HepG2 (cell line): ENCODE results near the gene SAMD8. TPM values are rescaled to one million over a fixed set of nuclear protein-coding genes. Genes with fewer than 3 reads are reported as not detected.

Experiments
- HDAC2 ChIP-seq: sonication (generic); formaldehyde crosslinking; IDR thresholded peaks from 2 replicates; pipeline ENCODE4 v1.4.0; 2020; ENCODE audit warnings: missing genetic modification reagents
- HNRNPL ChIP-seq: fragments of 200-400 bp; formaldehyde crosslinking; IDR thresholded peaks from 2 replicates; pipeline ENCODE4 v1.6.1; 2017; ENCODE audit warnings: mild to moderate bottlenecking, low read depth, low read length
- KAT7 ChIP-seq: IDR thresholded peaks from 2 replicates; pipeline ENCODE4 v1.6.1; 2018; ENCODE audit warnings: borderline replicate concordance, missing compliant biosample characterization
- KDM2A ChIP-seq: sonication (generic); formaldehyde crosslinking; IDR thresholded peaks from 2 replicates; pipeline ENCODE4 v1.4.0; 2020; ENCODE audit warnings: low read depth, missing genetic modification reagents, borderline replicate concordance
- MAZ ChIP-seq, 2 experiments: sonication (generic) in 1 of 2; formaldehyde crosslinking in 1 of 2; IDR thresholded peaks; 2 replicates each; pipeline versions ENCODE4 v1.5.0 to v1.6.1; 2012 to 2020; ENCODE audit warnings: low read depth in 2 of 2, mild to moderate bottlenecking in 2 of 2, borderline replicate concordance in 1 of 2, improper control_type of control experiment in 1 of 2, low read length in 1 of 2, missing genetic modification reagents in 1 of 2, moderate library complexity in 1 of 2
- MEIS1 ChIP-seq: sonication (generic); formaldehyde crosslinking; IDR thresholded peaks from 2 replicates; pipeline ENCODE4 v1.9.0; 2021; ENCODE audit warnings: mild to moderate bottlenecking, missing genetic modification reagents, moderate library complexity, borderline replicate concordance
- NCOA5 ChIP-seq: sonication (generic); formaldehyde crosslinking; IDR thresholded peaks from 2 replicates; pipeline ENCODE4 v1.4.0; 2020; ENCODE audit warnings: missing genetic modification reagents
- POGZ ChIP-seq: sonication (generic); formaldehyde crosslinking; IDR thresholded peaks from 2 replicates; pipeline ENCODE4 v1.4.0; 2020; ENCODE audit warnings: mild to moderate bottlenecking, missing genetic modification reagents
- SAP130 ChIP-seq: IDR thresholded peaks from 2 replicates; pipeline ENCODE4 v1.6.1; 2016; ENCODE audit warnings: low read depth
- SIX1 ChIP-seq: sonication (generic); formaldehyde crosslinking; IDR thresholded peaks from 2 replicates; pipeline ENCODE4 v1.4.0; 2020; ENCODE audit warnings: missing genetic modification reagents, borderline replicate concordance
- SRY ChIP-seq: sonication (generic); formaldehyde crosslinking; IDR thresholded peaks from 2 replicates; pipeline ENCODE4 v1.8.0; 2022; ENCODE audit warnings: mild to moderate bottlenecking, missing genetic modification reagents
- TMF1 ChIP-seq: sonication (generic); formaldehyde crosslinking; IDR thresholded peaks from 2 replicates; pipeline ENCODE4 v1.8.1; 2022; ENCODE audit warnings: low read depth, missing genetic modification reagents
- USF2 ChIP-seq, 2 experiments: sonication (generic) in 1 of 2; formaldehyde crosslinking in 1 of 2; IDR thresholded peaks; 2 replicates each; pipeline versions ENCODE4 v1.5.1 to v1.6.1; 2011 to 2020; ENCODE audit warnings: borderline replicate concordance in 1 of 2, low read depth in 1 of 2, low read length in 1 of 2, mild to moderate bottlenecking in 1 of 2, missing genetic modification reagents in 1 of 2, moderate library complexity in 1 of 2
- XRCC5 ChIP-seq: fragments of 200-400 bp; formaldehyde crosslinking; optimal IDR thresholded peaks from 2 replicates; pipeline ENCODE3; 2017; ENCODE audit warnings: mild to moderate bottlenecking, low read length
- ZNF124 ChIP-seq: sonication (generic); formaldehyde crosslinking; IDR thresholded peaks from 2 replicates; pipeline ENCODE4 v1.4.0; 2020; ENCODE audit warnings: missing genetic modification reagents
- ZNF274 ChIP-seq: sonication (generic); formaldehyde crosslinking; IDR thresholded peaks from 2 replicates; pipeline ENCODE4 v1.5.1; 2020; ENCODE audit warnings: mild to moderate bottlenecking, missing genetic modification reagents
- ZNF317 ChIP-seq: sonication (generic); formaldehyde crosslinking; IDR thresholded peaks from 2 replicates; pipeline ENCODE4 v1.5.0; 2020; ENCODE audit warnings: mild to moderate bottlenecking, missing genetic modification reagents
- ZNF556 ChIP-seq: sonication (generic); formaldehyde crosslinking; IDR thresholded peaks from 2 replicates; pipeline ENCODE4 v1.4.0; 2020; ENCODE audit warnings: mild to moderate bottlenecking, missing genetic modification reagents, borderline replicate concordance
- ZNF839 ChIP-seq: sonication (generic); formaldehyde crosslinking; IDR thresholded peaks from 2 replicates; pipeline ENCODE4 v1.4.0; 2020; ENCODE audit warnings: missing genetic modification reagents, mild to moderate bottlenecking, borderline replicate concordance
- polyA plus RNA-seq, 8 experiments: library from polyadenylated mRNA; depleted of rRNA in 3 of 8; stranded (reverse) in 7 of 8; unstranded in 1 of 8; fragments of >200 nt; fragmentation: Illumina TruSeq in 4 of 8; extraction: Trizol in 4 of 8; gene quantifications; 2 replicates each; pipeline versions ENCODE4 v1.2.1 to v1.2.3, GENCODE V29; 2011 to 2016; ENCODE audit warnings: low read depth in 4 of 8, missing spikeins in 1 of 8, mixed read lengths in 1 of 8; ENCODE audit not compliant: insufficient read depth in 1 of 8
- total RNA-seq, 5 experiments: library from RNA; depleted of rRNA; stranded (reverse); fragments of >200 nt; fragmentation: Illumina TruSeq; extraction: Trizol; gene quantifications; 2 replicates each; pipeline ENCODE4 v1.2.3, GENCODE V29; 2016; ENCODE audit warnings: low read depth in 1 of 5
- TF ChIP-seq, protein P1 (sequence below): sonication (generic); formaldehyde crosslinking; IDR thresholded peaks from 2 replicates; pipeline ENCODE4 v1.4.0; 2020; ENCODE audit warnings: mild to moderate bottlenecking, missing genetic modification reagents, borderline replicate concordance
- TF ChIP-seq, protein P2 (sequence below), 2 experiments: IDR thresholded peaks; 2 replicates each; pipeline ENCODE4 v1.6.1; 2011 to 2012; ENCODE audit warnings: low read length in 2 of 2, borderline replicate concordance in 1 of 2, low read depth in 1 of 2, mild to moderate bottlenecking in 1 of 2, moderate library complexity in 1 of 2

The SAMD8 gene
- total and polyA plus RNA-seq, 2 of the 13 experiments (the other 11 are each of a cell fraction or from before 2014, with no cell fraction given): 10.4 to 13.2 TPM

GRCh38 chr10:75099952-75100763 lies 11.3 kb upstream of the SAMD8 start (continued):
- TF ChIP-seq ZNF274 (no peak), ZNF124 (CRISPR knock-in tag) (no peak), HDAC2 (no peak; the same call in 1 of the 2 replicates), XRCC5 (peak; percentile 61), ZNF317 (CRISPR knock-in tag) (0 out of 2 replicates have a peak, but pooled peaks have one; percentile 32), HNRNPL (no peak), MEIS1 (CRISPR knock-in tag) (no peak), USF2 (IDR thresholded peaks at IDR 0.05; ENCODE audit: low read depth, low read length) (no peak), USF2 (CRISPR knock-in tag; IDR thresholded peaks at IDR 0.05; ENCODE audit: borderline replicate concordance) (no peak; the same call in 1 of the 2 replicates), SAP130 (CRISPR knock-in tag) (no peak; the same call in 1 of the 2 replicates), KDM2A (CRISPR knock-in tag) (peak; percentile 38; the same call in 1 of the 2 replicates), KAT7 (CRISPR knock-in tag) (no peak), NCOA5 (no peak), MAZ (IDR thresholded peaks at IDR 0.05; ENCODE audit: borderline replicate concordance, low read depth, low read length) (no peak), MAZ (CRISPR knock-in tag; IDR thresholded peaks at IDR 0.05; ENCODE audit: low read depth) (no peak; the same call in 1 of the 2 replicates), POGZ (CRISPR knock-in tag) (0 out of 2 replicates have a peak, but pooled peaks have one; percentile 32), TMF1 (no peak), SIX1 (no peak), ZNF839 (CRISPR knock-in tag) (no peak), ZNF556 (CRISPR knock-in tag) (no peak), SRY (CRISPR knock-in tag) (no peak)
- TF ChIP-seq, protein P1, sequence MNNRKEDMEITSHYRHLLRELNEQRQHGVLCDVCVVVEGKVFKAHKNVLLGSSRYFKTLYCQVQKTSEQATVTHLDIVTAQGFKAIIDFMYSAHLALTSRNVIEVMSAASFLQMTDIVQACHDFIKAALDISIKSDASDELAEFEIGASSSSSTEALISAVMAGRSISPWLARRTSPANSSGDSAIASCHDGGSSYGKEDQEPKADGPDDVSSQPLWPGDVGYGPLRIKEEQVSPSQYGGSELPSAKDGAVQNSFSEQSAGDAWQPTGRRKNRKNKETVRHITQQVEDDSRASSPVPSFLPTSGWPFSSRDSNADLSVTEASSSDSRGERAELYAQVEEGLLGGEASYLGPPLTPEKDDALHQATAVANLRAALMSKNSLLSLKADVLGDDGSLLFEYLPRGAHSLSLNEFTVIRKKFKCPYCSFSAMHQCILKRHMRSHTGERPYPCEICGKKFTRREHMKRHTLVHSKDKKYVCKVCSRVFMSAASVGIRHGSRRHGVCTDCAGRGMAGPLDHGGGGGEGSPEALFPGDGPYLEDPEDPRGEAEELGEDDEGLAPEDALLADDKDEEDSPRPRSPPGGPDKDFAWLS: no peak
- TF ChIP-seq, protein P2, sequence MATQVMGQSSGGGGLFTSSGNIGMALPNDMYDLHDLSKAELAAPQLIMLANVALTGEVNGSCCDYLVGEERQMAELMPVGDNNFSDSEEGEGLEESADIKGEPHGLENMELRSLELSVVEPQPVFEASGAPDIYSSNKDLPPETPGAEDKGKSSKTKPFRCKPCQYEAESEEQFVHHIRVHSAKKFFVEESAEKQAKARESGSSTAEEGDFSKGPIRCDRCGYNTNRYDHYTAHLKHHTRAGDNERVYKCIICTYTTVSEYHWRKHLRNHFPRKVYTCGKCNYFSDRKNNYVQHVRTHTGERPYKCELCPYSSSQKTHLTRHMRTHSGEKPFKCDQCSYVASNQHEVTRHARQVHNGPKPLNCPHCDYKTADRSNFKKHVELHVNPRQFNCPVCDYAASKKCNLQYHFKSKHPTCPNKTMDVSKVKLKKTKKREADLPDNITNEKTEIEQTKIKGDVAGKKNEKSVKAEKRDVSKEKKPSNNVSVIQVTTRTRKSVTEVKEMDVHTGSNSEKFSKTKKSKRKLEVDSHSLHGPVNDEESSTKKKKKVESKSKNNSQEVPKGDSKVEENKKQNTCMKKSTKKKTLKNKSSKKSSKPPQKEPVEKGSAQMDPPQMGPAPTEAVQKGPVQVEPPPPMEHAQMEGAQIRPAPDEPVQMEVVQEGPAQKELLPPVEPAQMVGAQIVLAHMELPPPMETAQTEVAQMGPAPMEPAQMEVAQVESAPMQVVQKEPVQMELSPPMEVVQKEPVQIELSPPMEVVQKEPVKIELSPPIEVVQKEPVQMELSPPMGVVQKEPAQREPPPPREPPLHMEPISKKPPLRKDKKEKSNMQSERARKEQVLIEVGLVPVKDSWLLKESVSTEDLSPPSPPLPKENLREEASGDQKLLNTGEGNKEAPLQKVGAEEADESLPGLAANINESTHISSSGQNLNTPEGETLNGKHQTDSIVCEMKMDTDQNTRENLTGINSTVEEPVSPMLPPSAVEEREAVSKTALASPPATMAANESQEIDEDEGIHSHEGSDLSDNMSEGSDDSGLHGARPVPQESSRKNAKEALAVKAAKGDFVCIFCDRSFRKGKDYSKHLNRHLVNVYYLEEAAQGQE (IDR thresholded peaks at IDR 0.05; ENCODE audit: borderline replicate concordance in 1 of 2, low read depth in 1 of 2, low read length in 2 of 2): no peak
